CD1c-positive myeloid dendritic cell (primary cell): ENCODE data around the gene GPR146.

ENCODE experiments used
- DNase-seq: peaks from one replicate; pipeline ENCODE4 v3.0.0-alpha.2; 2016; ENCODE audit errors: extremely low spot score

The GPR146 gene

GRCh38 chr7:1092806-1093501 is 48.6 kb downstream of the GPR146 start:
- no peak for DNase-seq

GRCh38 chr7:1093502-1093843 is 49.1 kb downstream of the GPR146 start:
- no peak for DNase-seq

GRCh38 chr7:1093916-1094508 is 49.7 kb downstream of the GPR146 start:
- DNase-seq = no peak

DNA sequence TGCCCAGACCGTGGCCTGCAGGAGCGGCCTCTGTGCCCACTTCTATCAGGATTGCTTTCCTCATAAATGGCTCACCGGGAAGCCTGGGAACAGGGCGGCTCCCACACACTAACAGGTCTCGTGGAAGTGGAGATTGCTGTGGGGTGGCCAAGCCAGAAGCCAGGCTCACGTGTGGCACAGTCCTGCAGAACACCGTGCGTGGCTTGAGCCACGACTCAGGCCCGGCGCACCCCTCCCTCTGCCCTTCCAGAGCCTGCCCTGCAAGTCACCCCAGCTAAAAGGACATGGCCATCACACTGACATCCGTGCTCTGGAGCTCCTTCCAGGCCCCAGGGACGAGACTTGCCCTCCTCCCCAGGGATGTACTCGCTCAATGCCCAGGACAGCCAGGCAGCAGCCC is 50.5 kb downstream of the GPR146 start:
- no peak for DNase-seq

- no peak for DNase-seq
These were observed 51.3 kb downstream of the GPR146 start for GRCh38 chr7:1095621-1096155.

DNA sequence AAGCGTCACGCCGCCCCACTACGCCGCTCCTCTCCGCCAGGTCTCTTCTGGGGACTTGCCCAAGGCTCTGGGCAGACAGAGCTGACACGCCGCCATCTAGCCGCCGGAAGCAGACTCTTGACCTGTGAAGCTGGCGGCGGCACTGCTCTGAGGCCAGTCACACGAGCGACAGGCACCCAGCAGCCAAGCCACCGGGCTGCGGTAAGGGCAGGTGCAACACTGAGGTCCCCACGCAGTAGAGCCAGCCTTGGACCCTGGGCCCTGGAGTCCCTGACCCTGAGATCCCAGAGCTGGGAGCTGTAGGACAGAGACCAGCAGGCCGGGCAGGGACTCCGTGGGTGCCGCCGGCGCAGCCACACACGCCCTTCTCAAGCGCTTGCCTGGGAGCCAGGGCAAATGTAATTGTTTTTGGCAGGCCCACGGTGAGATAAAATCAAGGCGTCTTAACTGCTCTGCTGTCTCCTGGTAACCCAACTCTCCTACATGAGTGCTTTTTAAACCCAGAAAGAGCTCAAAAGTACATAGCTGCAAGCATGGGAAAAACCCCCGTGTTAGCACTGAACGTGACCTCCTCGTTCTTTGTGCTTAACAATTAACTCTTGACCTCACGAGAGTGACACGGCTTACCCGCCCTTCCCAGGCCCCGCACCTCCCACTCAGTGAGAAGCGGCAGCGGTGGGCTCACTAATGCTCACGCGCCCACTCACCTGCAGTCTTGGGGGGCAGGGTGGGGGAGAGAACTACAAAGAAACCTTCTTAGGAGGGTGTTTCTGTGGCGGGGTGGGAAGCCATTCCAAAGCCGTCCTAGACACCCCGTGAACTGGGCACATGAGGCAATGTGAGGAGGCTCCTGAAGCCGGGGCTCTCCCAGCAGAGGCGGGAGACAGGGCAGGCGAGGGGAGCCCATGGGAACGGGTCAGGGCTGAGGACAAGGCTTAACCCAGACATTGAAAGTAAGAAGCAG is 52.1 kb downstream of the GPR146 start:
- no peak for DNase-seq

DNA sequence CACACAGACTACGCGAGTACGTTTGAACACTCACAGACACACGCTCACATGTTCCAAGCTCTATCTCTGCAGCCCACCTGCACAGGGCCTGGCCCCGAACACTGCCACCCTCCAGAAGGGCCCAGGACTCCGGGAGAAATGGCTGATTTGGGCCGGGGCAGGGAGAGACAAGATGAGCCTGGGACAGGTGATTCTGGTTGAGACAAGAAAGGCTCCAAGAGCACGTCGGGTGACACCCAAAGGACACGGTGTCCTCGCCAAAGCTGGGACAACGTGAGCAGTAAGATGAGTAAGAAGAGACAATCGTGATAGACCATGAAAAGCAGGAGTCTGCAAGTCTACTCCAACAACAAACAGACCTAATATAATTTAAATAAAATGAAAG is 52.8 kb downstream of the GPR146 start:
- no peak for DNase-seq

DNA sequence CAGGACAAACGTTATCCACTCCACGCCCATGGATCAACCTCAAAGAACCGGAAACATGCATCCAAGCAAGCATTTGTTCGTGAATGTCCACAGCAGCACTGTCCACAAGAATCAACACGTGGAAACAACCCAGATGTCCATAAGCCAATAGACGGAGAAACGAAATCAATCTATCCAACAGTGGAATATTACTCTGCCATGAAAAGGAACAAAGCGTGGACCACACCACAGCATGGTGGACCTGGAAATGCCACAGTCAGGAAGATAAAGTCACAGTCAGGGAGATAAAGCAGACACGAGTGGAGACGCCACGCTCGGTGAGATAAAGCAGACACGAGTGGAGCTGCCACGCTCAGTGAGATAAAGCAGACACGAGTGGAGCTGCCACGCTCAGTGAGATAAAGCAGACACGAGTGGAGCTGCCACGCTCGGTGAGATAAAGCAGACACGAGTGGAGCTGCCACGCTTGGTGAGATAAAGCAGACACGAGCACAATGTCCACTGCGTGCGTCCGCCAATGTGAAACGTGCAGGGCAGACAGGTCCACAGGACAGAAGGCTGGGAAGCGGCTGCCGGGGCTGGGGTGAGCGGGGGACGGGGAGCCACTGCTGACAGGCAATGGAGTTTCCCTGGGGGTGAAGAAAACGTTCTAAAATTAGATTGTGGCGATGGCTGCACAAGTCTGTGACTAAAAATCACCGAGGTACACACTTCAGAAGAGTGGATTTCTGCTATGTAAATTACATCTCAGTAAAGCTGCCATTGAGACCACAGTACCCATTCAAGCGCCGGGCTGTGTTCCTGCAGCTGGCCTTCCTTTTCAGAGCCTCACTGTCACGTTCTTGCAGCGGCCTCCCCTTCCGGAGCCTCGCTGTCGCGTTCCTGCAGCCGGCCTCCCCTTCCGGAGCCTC is 54.2 kb downstream of the GPR146 start:
- no peak for DNase-seq

GRCh38 chr7:1099154-1099542 is 54.8 kb downstream of the GPR146 start:
- no peak for DNase-seq

- no peak for DNase-seq
These were observed 55.3 kb downstream of the GPR146 start for GRCh38 chr7:1099637-1100036.

DNA sequence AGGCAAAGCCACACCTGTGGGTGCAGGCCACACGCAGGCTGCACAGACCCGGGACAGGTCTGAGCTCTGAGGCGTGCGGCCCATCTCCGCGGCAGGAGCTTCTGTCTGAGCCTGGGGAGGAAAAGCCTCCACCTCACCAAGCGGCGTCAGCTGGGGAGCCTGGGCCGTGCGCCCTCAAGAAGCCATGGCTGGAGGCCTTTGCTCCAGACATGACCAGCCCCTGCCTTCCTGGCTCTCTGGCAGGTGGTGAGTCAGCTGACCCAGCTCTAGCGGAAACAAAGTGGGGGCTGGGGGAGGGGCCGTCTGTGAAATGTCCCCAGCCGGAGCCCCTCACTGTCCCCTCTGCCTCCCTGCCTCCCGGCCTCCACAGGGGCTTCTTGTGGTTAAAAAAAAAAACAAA is 56.0 kb downstream of the GPR146 start:
- DNase-seq = no peak

DNA sequence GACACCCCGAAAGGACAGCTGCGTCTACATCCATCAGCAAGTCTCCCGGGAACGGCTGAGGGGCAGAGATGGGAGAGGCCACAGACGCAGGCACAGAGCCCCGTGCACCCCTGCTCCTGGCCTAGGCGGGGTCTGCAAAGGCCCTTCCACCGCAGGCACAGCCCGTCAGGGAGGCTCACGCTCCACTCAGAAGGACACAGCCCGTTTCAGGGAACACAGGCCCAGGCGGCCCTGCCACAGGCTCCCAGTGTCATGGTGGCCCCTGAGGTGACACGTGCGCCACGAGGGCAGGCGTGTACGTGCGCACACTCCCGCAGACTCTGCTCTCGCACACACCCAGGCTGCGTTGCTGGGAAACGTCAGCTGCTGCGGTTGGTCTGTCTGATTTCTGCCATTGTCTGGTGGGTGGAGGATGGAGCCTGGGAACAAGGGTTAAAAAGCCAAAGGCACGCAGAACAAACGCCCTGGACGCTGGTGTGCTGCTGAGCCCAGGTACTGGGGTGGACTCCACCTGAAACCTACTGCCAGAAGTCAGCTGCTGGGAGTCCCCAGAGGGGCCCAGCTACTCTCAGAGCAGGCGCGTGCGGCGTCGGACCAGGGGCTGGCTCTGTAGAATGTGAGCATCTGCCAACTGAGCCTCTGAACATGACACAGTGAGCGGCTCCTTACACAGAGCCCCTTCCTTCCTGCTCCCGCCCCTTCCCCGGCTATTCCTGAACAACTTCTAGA is 56.7 kb downstream of the GPR146 start:
- DNase-seq = no peak

DNA sequence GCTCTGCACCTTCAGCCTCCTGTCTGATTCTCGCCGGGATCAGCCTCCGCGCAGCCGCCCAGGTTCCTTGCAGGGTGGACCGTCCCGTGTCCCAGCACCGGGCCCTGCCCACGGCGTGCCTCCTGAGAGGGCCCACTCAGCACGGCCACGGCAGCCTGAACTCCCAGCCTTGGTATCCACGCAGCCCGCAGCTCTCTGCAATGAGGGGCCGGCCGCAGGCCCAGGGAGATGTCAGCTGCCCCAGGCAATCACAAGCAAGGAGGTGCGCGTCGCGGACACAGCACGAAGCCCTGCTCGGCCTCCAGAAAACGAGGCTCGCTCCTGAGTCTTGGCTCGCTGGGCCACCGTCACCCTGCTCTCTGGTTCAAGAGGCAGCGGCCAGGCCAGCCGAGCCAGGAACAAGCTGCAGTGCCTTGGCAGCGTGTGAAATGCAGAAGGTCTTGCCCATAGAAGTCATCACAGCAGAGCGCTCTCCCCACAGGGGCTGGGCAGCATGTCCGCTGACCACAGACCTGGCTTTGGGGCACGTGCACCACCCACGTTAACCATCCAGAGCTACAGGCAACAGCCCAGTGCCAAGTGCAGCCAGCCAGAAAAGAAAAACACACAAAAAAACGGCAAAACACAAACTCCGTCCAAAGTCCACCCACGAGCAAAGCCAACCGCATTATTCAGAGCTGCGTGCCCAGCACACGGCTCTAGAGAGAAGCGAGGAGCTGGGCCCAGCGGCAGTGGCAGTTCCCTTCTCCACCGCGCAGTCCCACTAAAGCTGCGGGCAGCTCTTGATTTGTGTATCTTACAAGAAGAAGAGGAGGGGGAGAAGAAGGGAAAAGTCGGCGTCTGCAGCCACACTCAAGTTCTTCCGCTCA is 57.5 kb downstream of the GPR146 start:
- no peak for DNase-seq

GRCh38 chr7:1103009-1103788 is 58.9 kb downstream of the GPR146 start:
- DNase-seq = peak; percentile 54

- DNase-seq = no peak
These were observed 59.6 kb downstream of the GPR146 start for GRCh38 chr7:1103789-1104515.

GRCh38 chr7:1104516-1105179 is 60.3 kb downstream of the GPR146 start:
- DNase-seq = no peak

- DNase-seq = no peak
These were observed 60.8 kb downstream of the GPR146 start for GRCh38 chr7:1105189-1105588.
